H1 (cell line): Measurements from ENCODE around the gene ZBTB46.

ENCODE experiments used
- ASH2L ChIP-seq: fragments of 200-600, 300-600 bp; sonication (generic); IDR thresholded peaks from one replicate; pipeline ENCODE4 v1.7.1; 2017; ENCODE audit warnings: low read length
- CHD2 ChIP-seq: IDR thresholded peaks from 2 replicates; pipeline ENCODE4 v1.6.1; 2012; ENCODE audit warnings: low read length, improper control_type of control experiment
- EZH2 ChIP-seq: fragments of 200-600 bp; sonication (generic); IDR thresholded peaks from 2 replicates; pipeline ENCODE4 v1.7.1; 2012; ENCODE audit warnings: low read depth, mild to moderate bottlenecking, moderate library complexity, low read length, inconsistent platforms; ENCODE audit not compliant: severe bottlenecking
- RFX5 ChIP-seq: IDR thresholded peaks from 2 replicates; pipeline ENCODE4 v1.6.1; 2011; ENCODE audit warnings: low read depth, low read length, improper control_type of control experiment, borderline replicate concordance
- SP1 ChIP-seq: IDR thresholded peaks from 2 replicates; pipeline ENCODE4 v1.6.1; 2011; ENCODE audit warnings: low read depth, low read length
- TAF1 ChIP-seq: IDR thresholded peaks from 2 replicates; pipeline ENCODE4 v1.6.1; 2011; ENCODE audit warnings: mild to moderate bottlenecking, low read depth, low read length
- TF ChIP-seq, protein P1 (sequence below), 3 experiments: IDR thresholded peaks; 1 replicate in 2 of 3; 2 replicates in 1 of 3; pipeline versions ENCODE4 v1.5.1 to v1.6.1; 2011; ENCODE audit warnings: low read length in 3 of 3, mild to moderate bottlenecking in 3 of 3, inconsistent platforms in 2 of 3, low read depth in 1 of 3, moderate library complexity in 1 of 3; ENCODE audit not compliant: insufficient read depth in 1 of 3; ENCODE audit errors: control extremely low read depth in 1 of 3
- TF ChIP-seq, protein P2 (sequence below): IDR thresholded peaks from 2 replicates; pipeline ENCODE4 v1.6.1; 2011; ENCODE audit warnings: low read length, improper control_type of control experiment
- TF ChIP-seq, protein P3 (sequence below): IDR thresholded peaks from 2 replicates; pipeline ENCODE4 v1.6.1; 2012; ENCODE audit warnings: inconsistent platforms

DNA sequence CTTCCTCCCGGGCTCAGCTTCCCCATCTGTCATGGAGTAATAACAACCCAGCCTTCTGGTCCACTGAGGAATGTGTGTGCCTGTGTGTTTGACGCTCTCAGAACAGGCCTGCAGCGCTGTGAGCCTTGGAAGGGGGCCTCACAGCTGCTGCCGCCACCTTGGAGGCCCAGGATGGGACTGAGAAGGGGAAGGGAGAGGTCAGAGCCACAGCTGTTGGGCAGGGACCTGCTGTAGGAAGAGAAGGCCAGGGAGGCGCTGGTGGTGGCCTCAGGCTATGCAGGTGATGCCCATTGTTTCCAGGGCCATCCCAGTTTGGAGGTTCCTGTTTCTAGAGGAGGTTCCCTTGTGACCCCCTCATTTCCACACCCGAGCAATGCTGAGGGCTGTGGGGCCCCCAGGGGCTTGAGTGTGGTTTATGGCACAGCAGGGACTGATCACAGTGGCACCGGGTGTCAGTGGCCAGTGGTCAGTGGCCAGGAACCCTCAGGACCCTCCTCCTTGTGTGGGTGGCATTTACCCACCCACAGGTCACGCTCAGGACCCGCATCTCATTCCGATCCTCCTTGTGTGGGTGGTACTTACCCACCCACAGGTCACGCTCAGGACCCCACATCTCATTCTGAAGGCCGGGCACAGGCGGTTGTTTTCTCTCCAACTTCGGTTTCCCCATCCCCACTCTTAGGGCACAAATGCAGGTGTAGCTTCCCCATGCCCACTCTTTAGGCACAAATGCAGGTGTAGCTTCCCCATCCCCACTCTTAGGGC lies 48.0 kb upstream of the ZBTB46 start:
- TF ChIP-seq, protein P1, sequence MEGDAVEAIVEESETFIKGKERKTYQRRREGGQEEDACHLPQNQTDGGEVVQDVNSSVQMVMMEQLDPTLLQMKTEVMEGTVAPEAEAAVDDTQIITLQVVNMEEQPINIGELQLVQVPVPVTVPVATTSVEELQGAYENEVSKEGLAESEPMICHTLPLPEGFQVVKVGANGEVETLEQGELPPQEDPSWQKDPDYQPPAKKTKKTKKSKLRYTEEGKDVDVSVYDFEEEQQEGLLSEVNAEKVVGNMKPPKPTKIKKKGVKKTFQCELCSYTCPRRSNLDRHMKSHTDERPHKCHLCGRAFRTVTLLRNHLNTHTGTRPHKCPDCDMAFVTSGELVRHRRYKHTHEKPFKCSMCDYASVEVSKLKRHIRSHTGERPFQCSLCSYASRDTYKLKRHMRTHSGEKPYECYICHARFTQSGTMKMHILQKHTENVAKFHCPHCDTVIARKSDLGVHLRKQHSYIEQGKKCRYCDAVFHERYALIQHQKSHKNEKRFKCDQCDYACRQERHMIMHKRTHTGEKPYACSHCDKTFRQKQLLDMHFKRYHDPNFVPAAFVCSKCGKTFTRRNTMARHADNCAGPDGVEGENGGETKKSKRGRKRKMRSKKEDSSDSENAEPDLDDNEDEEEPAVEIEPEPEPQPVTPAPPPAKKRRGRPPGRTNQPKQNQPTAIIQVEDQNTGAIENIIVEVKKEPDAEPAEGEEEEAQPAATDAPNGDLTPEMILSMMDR (IDR thresholded peaks at IDR 0.05; ENCODE audit: control extremely low read depth in 1 of 3, insufficient read depth in 1 of 3, low read depth in 1 of 3, low read length in 3 of 3), result no peak
- TF ChIP-seq CHD2 (no peak), SP1 (no peak), RFX5 (no peak), EZH2 (no peak), TAF1 (no peak), ASH2L (no peak)
- TF ChIP-seq, protein P2, sequence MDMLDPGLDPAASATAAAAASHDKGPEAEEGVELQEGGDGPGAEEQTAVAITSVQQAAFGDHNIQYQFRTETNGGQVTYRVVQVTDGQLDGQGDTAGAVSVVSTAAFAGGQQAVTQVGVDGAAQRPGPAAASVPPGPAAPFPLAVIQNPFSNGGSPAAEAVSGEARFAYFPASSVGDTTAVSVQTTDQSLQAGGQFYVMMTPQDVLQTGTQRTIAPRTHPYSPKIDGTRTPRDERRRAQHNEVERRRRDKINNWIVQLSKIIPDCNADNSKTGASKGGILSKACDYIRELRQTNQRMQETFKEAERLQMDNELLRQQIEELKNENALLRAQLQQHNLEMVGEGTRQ, result no peak
- TF ChIP-seq, protein P3, sequence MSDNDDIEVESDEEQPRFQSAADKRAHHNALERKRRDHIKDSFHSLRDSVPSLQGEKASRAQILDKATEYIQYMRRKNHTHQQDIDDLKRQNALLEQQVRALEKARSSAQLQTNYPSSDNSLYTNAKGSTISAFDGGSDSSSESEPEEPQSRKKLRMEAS, result no peak
